ENCODE results near the gene GSAP.
"Not testable (repeated sequence)": the region's sequence is repeated elsewhere in the genome, so short reads cannot be mapped to it uniquely, and the experiment has no call there.

The GSAP gene

GRCh38 chr7:77415823-77416620 is at the start of gene GSAP:
Gene GSAP (minus strand): TSS chr7:77416349. CDS start chr7:77416321, 28 bp downstream.
- Histone ChIP-seq H3K27me3 (ENCODE audit: insufficient read depth, low read depth, severe bottlenecking) (no peaks in the 10 kb centered on the region), H3K27ac (peak within 1 kb of the TSS; percentile 85), H3K4me3 (ENCODE audit: low read depth, low read length) (peak within 1 kb of the TSS; percentile 86), H3K36me3 (no peaks in the 10 kb centered on the region), H3K9me3 (ENCODE audit: severe bottlenecking) (no peaks in the 10 kb centered on the region)
- peak; percentile 71 for DNase-seq
- TF ChIP-seq CTCF (IDR thresholded peaks at IDR 0.05; ENCODE audit: low read depth, low read length), result no peak

DNA sequence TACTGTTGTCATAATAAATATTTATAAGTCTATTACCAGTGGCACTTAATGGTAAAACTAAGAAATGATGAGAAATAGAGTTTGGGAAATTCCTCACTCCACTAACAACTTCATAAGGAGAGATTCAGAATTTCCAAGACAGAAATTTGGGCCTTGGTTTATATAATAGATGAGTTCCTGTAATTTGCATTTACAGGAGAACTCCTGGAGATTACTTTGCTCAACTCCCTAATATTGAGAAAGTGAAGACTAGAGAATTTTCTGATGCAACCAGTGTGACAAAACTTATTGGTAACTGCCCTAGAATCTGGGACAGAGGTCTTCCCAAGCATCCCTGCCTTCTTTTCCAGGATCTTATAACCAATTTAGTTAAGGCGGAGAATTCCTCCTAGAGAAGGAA is 49.1 kb upstream of the GSAP start:
- TF ChIP-seq CTCF (IDR thresholded peaks at IDR 0.05; ENCODE audit: low read depth, low read length), result no peak
- no peaks in the 10 kb centered on the region for H3K36me3 ChIP-seq
- H3K4me3 ChIP-seq (ENCODE audit: low read depth, low read length), result no peak overlapping the region
- no peak for DNase-seq
- no peaks in the 10 kb centered on the region for H3K27me3 ChIP-seq (ENCODE audit: insufficient read depth, low read depth, severe bottlenecking)
- H3K27ac ChIP-seq, result no peak overlapping the region
- no peaks in the 10 kb centered on the region for H3K9me3 ChIP-seq (ENCODE audit: severe bottlenecking)

GRCh38 chr7:77464589-77464988 is 48.4 kb upstream of the GSAP start:
- TF ChIP-seq CTCF (IDR thresholded peaks at IDR 0.05; ENCODE audit: low read depth, low read length), result no peak
- Histone ChIP-seq H3K36me3 (no peaks in the 10 kb centered on the region), H3K4me3 (ENCODE audit: low read depth, low read length) (no peak overlapping the region), H3K27me3 (ENCODE audit: insufficient read depth, low read depth, severe bottlenecking) (no peaks in the 10 kb centered on the region), H3K9me3 (ENCODE audit: severe bottlenecking) (no peaks in the 10 kb centered on the region), H3K27ac (no peak overlapping the region)
- no peak for DNase-seq

DNA sequence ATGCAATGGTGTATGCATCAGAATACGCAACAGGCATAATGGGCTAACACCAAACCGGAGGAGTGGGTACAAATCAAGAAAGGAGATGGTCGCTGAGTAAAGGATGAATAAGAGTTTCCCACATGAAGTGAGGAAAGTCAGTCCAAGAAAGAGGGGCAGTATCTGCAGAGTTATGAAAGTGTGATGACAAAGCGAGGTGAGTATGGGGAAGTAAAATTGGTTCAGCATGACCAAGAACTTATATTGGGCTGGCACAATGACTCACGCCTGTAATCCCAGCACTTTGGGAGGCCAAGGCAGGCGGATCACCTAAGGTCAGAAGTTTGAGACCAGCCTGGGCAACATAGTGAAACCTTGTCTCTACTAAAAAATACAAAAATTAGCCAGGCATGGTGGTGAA is 47.5 kb upstream of the GSAP start:
- not testable (repeated sequence) for H3K36me3 ChIP-seq; DNase-seq; H3K9me3 ChIP-seq (ENCODE audit: severe bottlenecking); H3K27ac ChIP-seq; H3K4me3 ChIP-seq (ENCODE audit: low read depth, low read length); H3K27me3 ChIP-seq (ENCODE audit: insufficient read depth, low read depth, severe bottlenecking)

- no peak overlapping the region for H3K4me3 ChIP-seq (ENCODE audit: low read depth, low read length)
- DNase-seq, result no peak
- H3K36me3 ChIP-seq, result no peaks in the 10 kb centered on the region
- no peaks in the 10 kb centered on the region for H3K9me3 ChIP-seq (ENCODE audit: severe bottlenecking)
- TF ChIP-seq CTCF (IDR thresholded peaks at IDR 0.05; ENCODE audit: low read depth, low read length), result no peak
- no peaks in the 10 kb centered on the region for H3K27me3 ChIP-seq (ENCODE audit: insufficient read depth, low read depth, severe bottlenecking)
- H3K27ac ChIP-seq, result no peak overlapping the region
These were observed 45.7 kb upstream of the GSAP start for GRCh38 chr7:77461842-77462241.

DNA sequence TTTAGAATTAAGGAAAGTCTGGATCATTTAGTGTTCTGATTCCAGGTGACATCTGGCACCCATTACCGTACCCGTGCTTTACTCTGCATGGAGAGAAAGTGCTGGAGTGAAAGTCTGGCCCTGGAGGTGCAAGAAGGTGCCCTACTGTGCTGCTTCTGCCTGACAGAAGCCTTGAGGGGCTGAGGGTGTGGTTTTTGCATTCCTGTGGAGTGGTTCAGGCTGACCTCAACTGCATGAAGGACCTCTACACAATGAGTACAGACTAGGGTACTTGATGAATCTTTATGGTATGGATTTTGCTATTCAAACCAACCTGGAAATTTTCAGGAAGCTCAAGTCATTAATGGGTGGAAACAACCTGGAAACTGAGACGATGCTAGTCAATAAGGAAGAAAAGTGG is 45.1 kb upstream of the GSAP start:
- no peaks in the 10 kb centered on the region for H3K27me3 ChIP-seq (ENCODE audit: insufficient read depth, low read depth, severe bottlenecking)
- no peak overlapping the region for H3K27ac ChIP-seq
- no peak for DNase-seq
- no peaks in the 10 kb centered on the region for H3K36me3 ChIP-seq
- H3K9me3 ChIP-seq (ENCODE audit: severe bottlenecking), result no peaks in the 10 kb centered on the region
- TF ChIP-seq CTCF (IDR thresholded peaks at IDR 0.05; ENCODE audit: low read depth, low read length), result no peak
- no peak overlapping the region for H3K4me3 ChIP-seq (ENCODE audit: low read depth, low read length)
